ENCODE data around the gene TRIP12.
"Not testable (repeated sequence)": the region's sequence is repeated elsewhere in the genome, so short reads cannot be mapped to it uniquely, and the experiment has no call there.

Gene TRIP12

DNA sequence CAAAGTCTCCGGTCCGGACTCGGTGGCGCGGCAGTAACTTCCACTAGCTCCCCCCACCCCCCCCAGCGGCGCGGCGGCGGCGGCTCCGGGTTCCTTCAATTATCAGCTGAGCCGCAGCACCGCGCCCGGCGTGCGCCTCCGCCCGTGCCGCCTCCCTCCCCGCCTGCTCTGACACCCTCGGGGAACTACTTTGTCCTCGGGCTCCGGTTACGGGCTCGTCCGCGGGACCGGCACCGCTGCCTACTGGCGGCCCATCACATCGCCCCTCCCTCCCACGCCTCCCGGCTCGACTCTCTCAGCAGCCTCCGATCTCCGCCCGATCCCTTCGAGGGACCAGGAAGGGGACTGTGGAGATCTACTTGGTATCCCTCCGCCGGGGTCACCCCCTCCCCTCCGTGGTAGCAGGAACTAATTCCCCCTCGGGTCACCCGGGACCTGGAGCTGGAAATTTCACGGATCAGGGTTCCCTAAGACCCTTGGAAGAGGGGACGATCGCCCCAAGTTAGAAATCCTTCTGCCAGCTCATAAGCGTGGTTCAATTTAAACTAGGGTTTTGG lies at the start of gene TRIP12:
TSS of gene TRIP12 (minus strand) at position 118 of the 557 bp plus-strand sequence. CDS start 41,930 bp downstream, outside the sequence.
- DNase-seq = peak; percentile 59 to 100 (median 93)

DNA sequence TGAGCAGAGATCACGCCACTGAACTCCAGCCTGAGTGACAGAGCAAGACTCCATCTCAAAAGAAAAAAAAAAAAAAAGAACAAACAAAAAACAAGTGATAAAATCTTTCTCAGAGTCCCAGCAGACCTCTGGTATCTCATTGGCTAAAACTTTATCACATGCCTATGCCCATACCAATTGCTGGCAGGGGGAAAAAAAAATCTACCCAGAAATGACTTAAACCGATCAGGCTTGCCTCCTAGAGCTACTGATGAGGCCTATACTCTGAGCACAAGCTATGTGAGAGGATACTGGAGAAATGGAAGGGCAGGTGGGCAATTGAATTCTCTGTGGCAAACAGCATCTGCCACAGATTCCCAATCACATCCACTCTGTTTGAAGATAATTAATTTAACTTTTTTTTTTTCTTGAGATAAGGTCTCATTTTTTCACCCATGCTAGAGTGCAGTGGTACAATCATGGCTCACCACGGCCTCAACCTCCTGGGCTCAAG lies 49.5 kb upstream of the TRIP12 start:
- DNase-seq = no peak

- no peak for DNase-seq
Measured at GRCh38 chr2:229970406-229970805, 48.6 kb upstream of the TRIP12 start.

DNA sequence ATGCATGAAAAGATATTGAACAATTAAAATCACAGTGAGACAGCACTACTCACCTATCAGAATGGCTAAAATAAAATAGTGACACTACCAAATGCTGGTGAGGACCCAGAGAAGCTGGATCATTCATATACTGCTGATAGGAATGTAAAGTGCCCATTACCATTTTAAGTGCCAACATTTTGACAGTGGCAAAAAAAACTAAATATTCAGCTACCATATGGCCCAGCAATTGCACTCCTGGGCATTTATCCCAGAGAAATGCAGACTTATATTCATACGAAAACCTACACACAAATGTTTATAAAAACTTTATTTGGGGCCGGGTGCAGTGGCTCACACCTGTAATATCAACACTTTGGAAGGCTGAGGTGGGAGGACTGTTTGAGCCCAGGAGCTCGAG lies 48.1 kb upstream of the TRIP12 start:
- no peak for DNase-seq

DNA sequence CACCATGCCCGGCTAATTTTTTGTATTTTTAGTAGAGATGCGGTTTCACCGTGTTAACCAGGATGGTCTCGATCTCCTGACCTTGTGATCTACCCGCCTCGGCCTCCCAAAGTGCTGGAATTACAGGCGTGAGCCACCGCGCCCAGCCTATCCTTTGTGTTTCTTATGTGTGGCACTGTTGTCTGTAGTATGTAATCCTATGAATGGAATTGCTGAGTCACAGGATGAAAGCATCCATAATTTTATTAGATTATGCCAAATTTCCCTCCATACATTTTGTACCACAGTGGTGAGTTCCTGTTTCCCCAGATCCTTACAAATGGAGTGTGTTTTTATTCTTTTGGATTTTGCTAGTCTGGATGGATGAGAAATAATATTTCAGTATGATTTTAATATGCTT lies 41.8 kb upstream of the TRIP12 start:
- not testable (repeated sequence) for DNase-seq

- no peak for DNase-seq
Measured at GRCh38 chr2:229956491-229956890, 34.7 kb upstream of the TRIP12 start.

DNA sequence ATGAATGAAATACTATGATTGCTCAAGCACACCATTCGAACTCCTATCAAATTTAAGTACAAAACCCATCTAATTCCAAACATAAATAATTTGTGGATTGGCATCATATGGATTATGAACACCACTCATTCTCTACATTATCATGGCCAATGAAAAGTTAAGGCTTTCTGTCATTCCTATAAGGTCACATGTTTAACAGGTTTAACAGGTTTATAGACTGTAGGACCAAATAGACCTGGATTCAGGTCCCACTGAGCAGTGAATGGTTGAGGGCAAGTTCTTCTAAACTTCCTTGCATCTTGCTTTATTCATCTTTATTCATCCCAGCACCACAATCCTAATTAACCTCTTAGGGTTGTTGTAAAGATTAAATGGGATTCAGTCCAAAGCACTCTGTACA lies 33.9 kb upstream of the TRIP12 start:
- no peak for DNase-seq

GRCh38 chr2:229952256-229952835 lies 30.5 kb upstream of the TRIP12 start:
- DNase-seq = no peak

DNA sequence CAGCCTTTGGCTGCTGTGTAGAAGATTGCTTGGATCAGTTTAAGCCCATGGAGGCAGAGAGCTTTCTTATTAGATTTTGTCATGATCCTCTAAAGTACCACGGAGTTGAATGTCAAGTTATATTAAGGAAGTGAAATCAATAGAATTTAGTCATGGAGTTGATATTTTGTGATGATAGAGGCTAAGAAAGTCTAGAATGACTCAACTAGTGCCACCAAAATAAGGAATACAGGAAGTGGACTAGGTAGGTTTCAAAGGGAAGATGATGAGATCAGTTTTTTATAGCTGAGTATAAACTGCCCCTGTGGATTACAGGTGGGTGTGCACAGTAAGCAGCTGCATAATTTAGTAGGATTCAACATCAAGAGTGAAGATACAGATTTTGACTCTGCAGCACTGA lies 25.7 kb upstream of the TRIP12 start:
- no peak for DNase-seq

DNA sequence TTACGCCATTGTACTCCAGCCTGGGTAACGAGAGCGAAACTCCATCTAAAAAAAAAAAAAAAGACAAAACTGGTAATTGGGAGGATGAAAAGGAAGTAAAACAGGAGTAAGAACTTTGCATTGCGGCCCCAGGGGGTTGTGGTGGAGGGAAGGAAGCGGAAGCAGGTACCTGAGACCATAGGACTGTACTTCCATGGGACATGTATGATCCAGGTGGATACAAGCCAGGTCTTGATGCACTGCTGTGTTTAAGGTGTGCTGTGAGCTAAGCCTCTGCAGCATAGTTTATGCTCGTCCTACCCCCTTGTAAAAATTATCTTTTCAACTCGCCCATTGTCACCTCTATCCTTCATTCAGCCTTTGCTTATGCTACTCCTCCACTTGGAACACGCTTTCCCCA lies 24.2 kb upstream of the TRIP12 start:
- no peak for DNase-seq

GRCh38 chr2:229943770-229944449 lies 22.1 kb upstream of the TRIP12 start:
- DNase-seq = no peak

DNA sequence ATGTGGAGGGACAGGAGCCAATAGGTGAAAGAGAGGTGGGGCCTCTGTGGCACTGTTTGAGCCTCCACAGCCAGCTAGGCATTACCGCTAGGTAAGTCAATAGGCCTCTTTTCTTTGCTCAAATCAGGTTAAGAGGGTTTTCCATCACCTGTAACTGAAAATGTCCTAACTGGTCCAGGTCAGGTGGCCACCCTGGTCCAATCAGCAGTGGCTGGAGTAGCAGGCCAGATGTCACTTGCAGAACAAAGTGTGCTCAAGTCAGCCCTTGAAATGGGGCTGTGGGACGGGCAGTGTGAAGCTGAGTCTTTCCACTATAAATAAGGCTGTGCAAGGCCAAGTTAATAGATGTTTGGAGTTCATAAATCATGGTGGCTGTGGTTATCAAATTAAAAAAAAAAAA lies 21.4 kb upstream of the TRIP12 start:
- DNase-seq = no peak

DNA sequence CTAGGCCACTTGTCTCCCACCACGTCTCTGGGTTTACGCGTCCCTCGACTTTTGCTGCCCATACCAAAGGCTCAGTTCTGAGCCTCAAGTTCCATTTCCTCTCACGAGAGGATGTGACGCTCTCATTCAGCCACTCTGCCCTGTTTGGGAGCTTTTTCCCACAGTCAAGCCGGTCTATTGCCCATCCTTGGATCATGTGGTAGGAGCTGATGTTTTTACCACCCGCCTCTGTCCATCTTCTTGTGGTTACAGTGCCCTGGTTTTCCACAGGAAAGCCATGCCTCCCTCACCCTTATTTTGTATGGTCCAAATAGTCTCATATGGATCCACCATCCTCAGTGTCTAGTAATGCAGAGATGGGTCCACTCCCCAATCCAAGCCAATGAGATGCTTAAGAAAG lies 20.9 kb upstream of the TRIP12 start:
- DNase-seq = no peak

DNA sequence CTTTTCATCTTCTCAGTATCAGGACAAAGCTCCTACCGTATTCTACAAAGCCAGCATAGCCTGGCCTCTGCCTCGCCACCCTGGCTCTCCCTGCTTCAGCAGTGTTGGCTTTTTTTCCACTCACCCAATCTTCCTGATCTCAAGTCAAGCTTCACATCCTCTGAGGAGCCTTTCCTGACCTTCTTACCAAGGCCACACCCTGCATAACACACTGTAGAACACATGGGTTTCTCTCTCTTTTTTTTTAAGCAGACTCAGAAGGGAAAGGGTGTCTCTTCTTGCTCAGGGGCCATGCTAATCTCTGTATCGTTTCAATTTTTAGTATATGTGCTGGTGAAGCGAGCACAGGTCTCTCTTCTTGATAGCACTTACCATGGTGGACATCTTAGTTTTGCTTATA lies 15.7 kb upstream of the TRIP12 start:
- DNase-seq = no peak

GRCh38 chr2:229931241-229931640 lies 9.4 kb upstream of the TRIP12 start:
- no peak for DNase-seq

- DNase-seq = no peak
Measured at GRCh38 chr2:229930656-229931055, 8.8 kb upstream of the TRIP12 start.

DNA sequence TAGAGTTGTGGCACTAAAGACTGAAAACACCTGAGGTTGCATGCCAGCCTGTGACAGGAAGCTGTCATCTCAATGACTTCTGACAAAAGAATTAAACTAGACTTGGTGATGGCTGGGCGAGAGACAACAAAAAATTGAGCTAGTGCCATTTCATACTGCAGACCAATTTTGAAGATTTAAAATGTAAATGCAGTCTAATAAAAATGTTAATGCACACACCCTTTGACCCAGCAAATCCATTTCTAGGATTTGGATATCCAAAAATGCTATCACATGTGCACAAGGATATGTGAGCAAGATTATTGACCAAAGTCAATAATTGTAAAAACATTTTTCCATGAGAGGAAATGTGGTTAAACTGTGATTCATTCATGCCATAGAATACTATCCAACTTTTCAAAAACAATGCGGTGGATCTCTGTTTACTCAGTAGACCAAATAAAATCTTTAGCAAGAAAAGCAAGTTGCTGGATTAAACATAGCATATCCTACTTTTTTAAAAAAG lies 6.1 kb upstream of the TRIP12 start:
- no peak for DNase-seq

- no peak for DNase-seq
Measured at GRCh38 chr2:229925201-229925600, 3.4 kb upstream of the TRIP12 start.

GRCh38 chr2:229924541-229924940 lies 2.7 kb upstream of the TRIP12 start:
- not testable (repeated sequence) for DNase-seq

- DNase-seq = peak in 45 of 56 donors; percentile 30 to 98 (median 91)
Measured at GRCh38 chr2:229922449-229923386, 909 bp upstream of the TRIP12 start, which contains the start of gene FBXO36. FBXO36 (plus strand) TSS chr2:229922503; CDS start chr2:229922514, 11 bp downstream.

Measured in nucleus accumbens (tissue), 56 donors.